Chondrocyte (in vitro differentiated cells): Measurements from ENCODE around the gene HOXC5. TPM values are rescaled to one million over a fixed set of nuclear protein-coding genes. Genes with fewer than 3 reads are reported as not detected.

Source experiments
- DNase-seq: peaks from one replicate; pipeline ENCODE4 v3.0.0; 2021; ENCODE audit warnings: mixed read lengths, low spot score
- H3K27ac Mint-ChIP-seq: one replicate; pipeline ENCODE4 v1.8.0; 2021; ENCODE audit warnings: mild to moderate bottlenecking, moderate library complexity, mixed read lengths; ENCODE audit not compliant: unreplicated experiment
- H3K27me3 Mint-ChIP-seq: 2 replicates; pipeline ENCODE4 v1.8.0; 2021; ENCODE audit warnings: low read depth, mixed read lengths
- H3K36me3 Mint-ChIP-seq: 2 replicates; pipeline ENCODE4 v1.8.0; 2021; ENCODE audit warnings: low read depth, mixed read lengths
- H3K4me1 Mint-ChIP-seq: 2 replicates; pipeline ENCODE4 v1.8.0; 2021; ENCODE audit warnings: low read depth, mild to moderate bottlenecking, mixed read lengths
- H3K4me3 Mint-ChIP-seq: one replicate; pipeline ENCODE4 v1.8.0; 2021; ENCODE audit warnings: mild to moderate bottlenecking, moderate library complexity, mixed read lengths; ENCODE audit not compliant: unreplicated experiment
- H3K9me3 Mint-ChIP-seq: 2 replicates; pipeline ENCODE4 v1.8.0; 2021; ENCODE audit warnings: low read depth, mixed read lengths
- CTCF ChIP-seq: fragments of 200-600 bp; sonication (generic); IDR thresholded peaks from 2 replicates; pipeline ENCODE4 v1.5.0; 2021; ENCODE audit warnings: antibody characterized with exemption, mild to moderate bottlenecking, moderate library complexity
- total RNA-seq: library from RNA; stranded (reverse); gene quantifications from 3 replicates; pipeline ENCODE4 v1.2.1, GENCODE V29; 2021

Gene HOXC5
- total RNA-seq, 1 donor from 2014 or later: not detected

- no peak overlapping the region for H3K27ac Mint-ChIP-seq
- DNase-seq: no peak
- H3K4me3 Mint-ChIP-seq: no peak overlapping the region
- peaks cover 82% of the 10 kb centered on the region for H3K27me3 Mint-ChIP-seq
- peaks cover 3% of the 10 kb centered on the region for H3K9me3 Mint-ChIP-seq
- peaks cover 3% of the 10 kb centered on the region for H3K36me3 Mint-ChIP-seq
- no peak for TF ChIP-seq CTCF
- peaks cover 10% of the 10 kb centered on the region for H3K4me1 Mint-ChIP-seq
These were observed 2.9 kb downstream of the HOXC5 start for GRCh38 chr12:54035568-54036264.

GRCh38 chr12:54036620-54037359 is 3.9 kb downstream of the HOXC5 start:
- Mint-ChIP-seq H3K4me1 (peaks cover 6% of the 10 kb centered on the region), H3K36me3 (peaks cover 3% of the 10 kb centered on the region), H3K9me3 (peaks cover 3% of the 10 kb centered on the region), H3K4me3 (no peak overlapping the region), H3K27me3 (peaks cover 81% of the 10 kb centered on the region), H3K27ac (no peak overlapping the region)
- no peak for TF ChIP-seq CTCF
- no peak for DNase-seq

GRCh38 chr12:54037360-54038283 is 4.8 kb downstream of the HOXC5 start:
- Mint-ChIP-seq H3K9me3 (peaks cover 3% of the 10 kb centered on the region), H3K36me3 (peaks cover 2% of the 10 kb centered on the region), H3K4me1 (peaks cover 6% of the 10 kb centered on the region), H3K27ac (no peak overlapping the region), H3K4me3 (no peak overlapping the region), H3K27me3 (peaks cover 81% of the 10 kb centered on the region)
- TF ChIP-seq CTCF: no peak
- no peak for DNase-seq

- Mint-ChIP-seq H3K4me3 (no peak overlapping the region), H3K4me1 (peaks cover 6% of the 10 kb centered on the region)
- no peak for DNase-seq
These were observed 5.5 kb downstream of the HOXC5 start for GRCh38 chr12:54038284-54038870.

More at GRCh38 chr12:54038284-54038870, 5.5 kb downstream of the HOXC5 start:
- H3K27ac Mint-ChIP-seq: no peak overlapping the region
- no peak for TF ChIP-seq CTCF
- no peaks in the 10 kb centered on the region for H3K36me3 Mint-ChIP-seq
- peaks cover 82% of the 10 kb centered on the region for H3K27me3 Mint-ChIP-seq
- no peaks in the 10 kb centered on the region for H3K9me3 Mint-ChIP-seq
